GM20431 (cell line): ENCODE data around the gene NUDT22.

Experiments
- in situ Hi-C: fragments of 300-500 bp; cut with MseI, MboI; formaldehyde crosslinking; loops from one replicate; pipeline ENCODE4 v1.15.0; 2020; ENCODE audit warnings: low sequenced_read_pairs; ENCODE audit not compliant: unreplicated experiment

NUDT22 gene, protein sequence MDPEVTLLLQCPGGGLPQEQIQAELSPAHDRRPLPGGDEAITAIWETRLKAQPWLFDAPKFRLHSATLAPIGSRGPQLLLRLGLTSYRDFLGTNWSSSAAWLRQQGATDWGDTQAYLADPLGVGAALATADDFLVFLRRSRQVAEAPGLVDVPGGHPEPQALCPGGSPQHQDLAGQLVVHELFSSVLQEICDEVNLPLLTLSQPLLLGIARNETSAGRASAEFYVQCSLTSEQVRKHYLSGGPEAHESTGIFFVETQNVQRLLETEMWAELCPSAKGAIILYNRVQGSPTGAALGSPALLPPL

DNA sequence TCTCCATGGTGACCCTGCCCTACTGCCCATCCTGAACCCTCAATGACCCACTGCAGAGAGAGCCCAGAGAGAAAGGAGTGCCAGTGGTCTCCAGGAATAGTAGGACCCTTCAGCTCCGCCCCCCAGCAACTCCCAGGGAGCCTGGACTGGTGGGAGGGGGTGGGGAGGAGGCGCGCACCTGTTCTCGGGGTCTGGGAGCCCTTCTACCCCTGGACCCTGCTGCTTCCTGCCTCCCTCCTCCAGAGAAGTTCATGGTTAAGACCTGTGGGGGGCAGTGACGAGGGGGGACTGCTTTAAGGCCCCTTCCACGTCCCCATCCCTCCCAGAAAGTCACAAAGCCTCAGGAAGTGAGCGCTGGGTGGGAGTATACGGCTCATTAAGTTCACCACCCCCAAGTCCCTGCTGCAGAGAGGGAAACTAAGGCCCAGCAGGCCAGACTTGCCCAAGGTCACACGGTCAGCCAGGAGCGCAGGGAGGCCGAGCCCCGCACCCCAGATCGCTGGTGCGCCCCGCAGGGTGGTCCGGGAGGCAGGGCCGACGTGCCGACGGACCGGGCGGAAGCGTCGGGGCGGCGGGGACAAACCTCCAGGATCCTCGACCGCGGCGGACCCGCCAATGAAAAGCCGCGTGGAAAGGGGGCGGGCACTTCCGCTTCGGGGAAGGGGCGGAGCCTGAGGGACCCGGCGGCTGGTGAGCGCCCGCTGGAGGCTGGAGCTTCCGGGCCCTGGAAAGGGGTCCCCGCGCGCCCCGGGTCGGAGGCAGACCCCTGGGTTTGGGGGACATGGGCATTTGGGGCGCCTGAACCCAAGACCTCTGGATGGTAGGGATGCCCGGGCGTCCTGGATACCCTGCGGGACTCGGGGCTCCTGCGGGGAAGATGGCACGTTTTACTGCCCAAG, at the start of gene NUDT22, which contains the start of gene TRPT1:
Gene NUDT22, plus strand, starts transcription at position 667 of the 899 bp plus-strand sequence. CDS start 379 bp downstream, outside the sequence.
Gene TRPT1, minus strand, starts transcription at position 579 of the 899 bp plus-strand sequence. Its CDS starts 326 bp downstream, at position 253.
- in situ Hi-C loops = no loop called here

DNA sequence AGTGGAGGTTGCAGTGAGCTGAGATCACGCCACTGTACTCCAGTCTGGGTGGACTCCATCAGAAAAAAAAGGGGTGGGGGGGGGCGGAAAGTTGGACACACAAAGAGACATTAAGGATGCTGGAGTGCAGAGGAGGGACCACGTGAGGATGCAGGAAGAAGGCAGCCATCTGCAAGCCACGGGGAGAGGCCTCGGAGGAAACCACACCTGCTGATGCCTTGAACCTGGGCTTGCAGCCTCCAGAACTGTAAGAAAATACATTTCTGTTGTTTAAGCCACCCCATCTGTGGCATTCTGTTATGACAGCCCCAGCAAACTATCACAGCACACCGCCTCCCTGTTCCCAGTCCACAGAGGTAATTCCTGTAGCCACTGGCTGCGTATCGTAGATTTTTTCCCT, 49.3 kb upstream of the NUDT22 start:
- in situ Hi-C loops = no loop called here

DNA sequence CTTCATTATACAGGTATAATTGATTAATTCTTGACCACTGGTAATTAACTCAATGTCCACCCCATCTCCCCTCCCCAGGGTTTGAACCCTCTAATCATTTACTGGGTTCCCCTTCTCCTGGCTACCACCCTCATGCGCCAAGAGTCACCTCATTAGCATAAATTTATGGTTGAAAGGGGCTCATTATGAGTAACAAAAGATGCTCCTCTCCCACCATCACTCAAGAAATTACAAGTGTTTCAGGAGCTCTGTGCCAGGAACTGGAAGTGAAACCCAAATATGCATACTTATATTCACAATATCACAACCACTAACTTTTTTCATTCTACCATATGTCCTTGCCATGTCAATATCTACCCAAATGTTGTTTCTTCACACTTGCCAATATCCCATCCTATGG, 47.9 kb upstream of the NUDT22 start:
- in situ Hi-C loops = no loop called here

DNA sequence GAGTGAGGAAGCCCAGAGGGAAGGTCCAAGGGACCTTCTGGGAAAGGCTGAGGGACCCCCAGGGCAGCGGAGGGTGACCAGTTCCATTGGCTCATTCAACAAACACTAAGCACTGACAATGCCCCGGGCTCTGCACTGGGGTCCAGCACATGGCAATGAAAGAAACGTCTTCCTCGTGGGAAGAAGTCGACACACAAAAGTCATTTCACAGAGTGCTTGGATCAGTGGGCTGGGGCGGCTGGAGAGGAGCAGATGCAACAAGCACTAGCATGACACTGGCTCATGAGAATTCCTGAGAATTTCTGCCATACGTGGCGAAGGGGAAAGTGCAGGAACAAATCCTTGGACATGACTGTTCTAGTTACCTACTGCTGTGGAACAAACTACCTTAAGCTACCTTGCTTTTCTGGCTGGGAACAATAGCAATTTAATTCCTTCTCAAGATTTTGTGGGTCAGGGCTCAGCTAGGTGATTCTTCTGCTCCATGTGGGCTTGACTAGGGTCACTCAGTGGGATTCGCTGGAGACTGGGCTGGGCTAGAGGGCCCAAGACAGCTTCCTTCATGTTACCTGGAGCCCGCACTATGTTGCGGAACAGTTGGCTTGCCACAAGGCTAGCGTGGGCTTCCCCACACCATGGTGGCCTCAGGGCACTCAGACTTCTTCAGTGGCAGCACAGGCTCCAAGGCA, 47.0 kb upstream of the NUDT22 start:
- in situ Hi-C loops = no loop called here

DNA sequence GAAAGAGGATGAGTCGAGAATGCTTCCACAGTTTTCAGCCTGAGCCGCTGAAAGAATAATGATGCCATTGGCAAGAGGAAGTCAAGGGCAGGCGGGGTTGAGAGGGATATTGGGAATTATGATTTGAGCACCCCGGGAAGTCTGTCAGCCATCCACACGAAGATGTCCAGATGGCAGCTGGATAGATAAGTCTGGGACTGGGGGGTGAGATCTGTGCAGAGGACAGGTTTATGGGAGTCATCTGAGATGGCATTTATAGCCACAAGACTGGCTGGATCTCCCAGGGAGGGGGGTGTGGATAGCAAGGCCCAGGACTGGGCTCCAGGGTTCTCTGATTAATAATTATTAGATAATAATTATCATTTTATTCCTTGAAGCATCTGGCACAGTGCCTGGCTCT, 45.2 kb upstream of the NUDT22 start:
- in situ Hi-C loops = no loop called here

DNA sequence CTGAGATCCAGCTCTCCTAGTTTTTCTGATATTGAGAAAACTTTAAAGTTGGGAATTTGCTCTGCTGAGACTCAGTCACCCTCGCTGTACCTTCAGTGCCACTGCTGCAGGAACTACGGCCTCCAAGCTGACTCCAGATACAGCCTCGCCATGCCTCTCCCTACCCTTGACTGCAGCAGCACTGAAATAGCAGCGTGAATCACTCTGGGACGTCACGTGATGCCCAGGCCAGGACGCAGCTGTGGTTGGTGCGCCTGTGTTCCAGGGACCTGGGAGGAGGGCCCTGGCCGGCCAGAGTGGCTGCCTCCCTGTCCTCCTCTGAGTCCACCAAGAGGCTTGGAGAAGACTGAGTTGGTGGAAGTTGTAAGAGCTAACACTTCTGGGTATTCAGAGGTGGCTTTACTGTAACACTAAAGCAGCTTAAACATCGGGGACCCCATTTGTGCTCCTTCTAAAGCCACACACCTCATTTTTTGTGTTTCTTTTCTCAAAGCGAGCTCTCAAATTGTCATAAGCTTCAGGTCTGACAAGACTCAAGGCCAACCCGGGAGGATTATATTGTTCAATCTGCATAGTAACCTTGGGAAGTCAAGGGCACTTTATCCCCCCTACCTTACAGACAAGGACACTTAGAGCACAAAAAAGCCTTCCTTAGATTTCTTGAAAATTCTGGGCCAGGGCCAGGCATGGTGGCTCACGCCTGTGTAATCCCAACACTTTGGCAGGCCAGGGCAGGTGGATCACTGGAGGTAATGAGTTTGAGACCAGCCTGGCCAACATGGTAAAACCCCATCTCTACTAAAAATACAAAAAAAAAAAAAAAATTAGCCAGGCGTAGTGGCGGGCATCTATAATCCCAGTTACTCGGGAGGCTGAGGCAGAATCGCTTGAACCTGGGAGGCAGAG, 44.3 kb upstream of the NUDT22 start:
- in situ Hi-C loops = no loop called here

DNA sequence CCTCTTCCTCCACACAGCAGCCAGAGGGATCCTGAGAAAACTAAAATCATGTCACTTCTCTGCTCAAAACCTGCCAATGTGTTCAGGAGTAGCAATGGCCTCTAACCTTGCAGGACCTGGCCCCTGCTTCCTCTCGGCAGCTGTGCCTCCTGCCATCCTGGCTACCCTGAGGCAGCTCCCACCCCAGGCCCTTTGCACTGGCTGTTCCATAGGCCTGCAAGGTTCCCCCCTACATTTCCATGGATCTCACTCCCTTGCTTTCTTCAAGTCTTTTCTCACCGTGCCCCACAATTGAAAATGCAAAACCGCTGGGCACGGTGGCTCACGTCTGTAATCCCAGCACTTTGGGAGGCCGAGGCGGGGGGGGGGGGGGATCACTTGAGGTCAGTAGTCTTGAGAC, 42.2 kb upstream of the NUDT22 start:
- in situ Hi-C loops = no loop called here

DNA sequence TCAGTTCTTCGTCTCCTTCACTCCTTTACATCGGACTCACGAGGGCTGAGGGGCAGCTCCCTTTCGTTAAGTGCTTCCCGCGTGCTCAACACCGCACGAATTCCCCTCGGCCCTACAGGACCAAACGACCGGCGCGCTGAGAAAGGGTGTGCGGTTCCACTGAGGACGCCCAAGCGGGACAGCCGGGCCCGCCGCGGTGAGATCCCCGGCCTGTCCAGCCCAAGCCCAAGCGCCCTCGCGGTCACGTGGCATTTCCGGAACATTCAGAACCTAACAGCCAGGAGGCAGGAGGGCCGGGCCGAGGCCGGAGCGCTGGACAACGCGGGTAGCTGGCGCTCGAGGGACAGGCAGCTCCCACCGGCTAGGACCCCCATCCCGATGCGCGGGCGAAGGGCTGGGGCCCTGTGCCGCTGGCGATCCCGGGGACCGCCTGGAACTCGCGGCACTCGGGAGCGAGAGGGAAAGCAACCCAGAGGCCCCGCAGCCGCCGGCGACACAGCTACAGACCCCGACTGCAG, 40.8 kb upstream of the NUDT22 start:
- in situ Hi-C loops = no loop called here

DNA sequence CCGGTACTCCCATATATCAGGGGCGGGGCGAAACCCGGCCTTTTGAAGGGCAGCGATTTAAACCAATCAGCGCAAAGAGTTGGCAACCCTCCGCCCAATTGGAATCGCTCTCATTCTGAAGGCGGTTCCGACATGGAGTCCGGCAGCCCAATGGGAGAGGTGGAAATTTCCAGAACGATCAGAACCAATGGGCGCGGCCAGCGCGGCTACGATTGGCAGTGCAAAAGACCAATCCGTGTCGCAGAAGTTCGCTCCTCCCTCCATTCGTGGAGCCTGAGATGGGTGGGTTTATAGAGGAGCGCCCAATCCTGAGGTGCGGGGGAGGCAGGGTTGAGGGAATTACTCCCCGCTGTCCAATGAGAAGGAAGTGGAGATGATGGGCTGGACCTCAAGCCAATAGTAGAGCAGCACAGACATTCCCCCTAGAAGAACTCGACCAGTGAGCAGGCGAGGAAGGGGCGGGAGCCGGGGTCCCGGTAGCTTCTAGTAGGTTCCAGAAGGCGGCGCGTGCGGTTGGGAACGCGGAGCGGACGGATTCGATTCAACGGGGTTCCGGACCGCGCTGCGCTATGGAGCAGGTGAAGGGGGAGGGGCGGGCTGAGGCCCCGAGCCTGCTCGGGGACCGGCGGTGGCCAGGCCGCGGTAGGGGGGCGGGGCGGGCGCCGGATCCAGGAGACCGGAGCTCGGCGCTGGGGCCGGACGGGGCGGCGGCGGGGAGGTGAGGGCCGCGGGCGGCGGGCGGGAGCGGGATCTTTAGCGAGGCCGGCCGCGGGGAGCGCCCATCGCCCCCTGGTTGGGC, 40.2 kb upstream of the NUDT22 start, which contains the start of gene STIP1:
Gene STIP1, plus strand, starts transcription at position 479 of the 799 bp plus-strand sequence. Its CDS starts 91 bp downstream, at position 570.
- in situ Hi-C loops = no loop called here

DNA sequence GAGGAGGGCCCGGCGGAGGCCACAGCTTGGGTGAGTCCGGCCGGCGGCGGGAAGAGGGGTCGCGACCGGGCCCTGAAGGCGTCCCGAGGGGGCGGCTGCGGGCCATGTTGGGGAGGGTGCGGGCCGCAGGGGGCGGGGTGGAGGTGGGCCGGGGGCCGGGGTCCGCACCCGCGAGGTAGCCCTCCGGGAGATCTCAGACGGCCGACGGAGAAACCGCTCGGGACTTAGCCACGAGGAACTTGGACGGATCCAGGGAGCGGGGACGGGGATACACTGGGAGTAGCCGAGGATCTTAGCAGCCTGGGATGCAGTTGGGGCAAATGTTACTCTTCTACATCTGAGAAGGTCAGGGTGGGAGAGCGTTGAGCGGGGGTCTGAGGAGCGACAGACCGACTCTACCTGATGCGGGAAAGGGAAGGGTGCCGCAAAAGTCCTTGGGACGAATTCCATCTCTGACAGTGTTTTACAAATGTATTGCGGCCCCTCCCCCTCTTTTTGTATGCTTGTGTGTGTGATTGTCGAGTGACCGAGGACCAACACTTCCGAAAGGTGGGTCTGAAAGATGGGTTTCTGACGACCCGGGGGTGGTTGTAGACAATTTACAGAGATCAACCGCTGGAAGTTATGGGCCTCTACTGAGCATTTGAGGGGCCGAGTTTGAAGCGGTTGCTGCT, 39.4 kb upstream of the NUDT22 start:
- in situ Hi-C loops = no loop called here

DNA sequence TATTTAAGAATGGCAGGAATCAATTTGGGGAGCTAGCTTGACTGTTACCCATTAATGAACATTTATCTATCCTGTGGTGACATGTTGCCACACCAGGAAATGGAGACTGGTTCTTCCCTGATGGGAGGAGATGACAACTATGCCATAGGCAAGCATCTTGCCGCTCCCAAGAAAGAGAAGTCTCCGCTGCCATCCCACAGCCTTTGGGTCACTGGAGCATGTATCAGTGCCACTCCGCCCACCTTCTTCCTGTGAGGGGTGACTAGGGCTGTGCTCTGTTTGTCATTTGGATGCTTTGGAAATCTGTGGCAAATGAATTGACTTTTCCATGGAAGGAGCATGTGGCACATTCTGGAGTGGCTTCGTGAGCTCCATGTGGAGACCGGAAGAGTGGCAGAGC, 33.6 kb upstream of the NUDT22 start:
- in situ Hi-C loops = no loop called here

DNA sequence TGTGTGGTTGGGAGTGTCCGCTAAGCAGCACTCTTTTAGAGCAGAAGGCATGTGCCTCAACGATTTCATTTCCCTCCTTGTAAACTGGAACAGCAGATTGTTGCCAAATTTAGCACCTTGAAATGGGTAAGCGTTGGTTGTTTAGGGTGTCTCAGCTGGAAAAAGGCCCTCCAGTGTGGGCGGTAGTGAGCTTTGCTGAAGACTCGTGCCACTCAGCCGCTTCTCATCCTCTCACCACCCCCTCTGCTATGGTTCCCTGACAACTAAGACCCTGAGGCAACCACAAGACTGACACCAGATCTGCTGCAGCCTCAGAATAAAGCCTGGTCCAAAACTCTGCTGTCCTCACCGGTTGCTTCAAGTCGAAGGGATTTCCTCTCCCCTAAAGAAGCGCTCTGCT, 29.4 kb upstream of the NUDT22 start:
- in situ Hi-C loops = no loop called here

DNA sequence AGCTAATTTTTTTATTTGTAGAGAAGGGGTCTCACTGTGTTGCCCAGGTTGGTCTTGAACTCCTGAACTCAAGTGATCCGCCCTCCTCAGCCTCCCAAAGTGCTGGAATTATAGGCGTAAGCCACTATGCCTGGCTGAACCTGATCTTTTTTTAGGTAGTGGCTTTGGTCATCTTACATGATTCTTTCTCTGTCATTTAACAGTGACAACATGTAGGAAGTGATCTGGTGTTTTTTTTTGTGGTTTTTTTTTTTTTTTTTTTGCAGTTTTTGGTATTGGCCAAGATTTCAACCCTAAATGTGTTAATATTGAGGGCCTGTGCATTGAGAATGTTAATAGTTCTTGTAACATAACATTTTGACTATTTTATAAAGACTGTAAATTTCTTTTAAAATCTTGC, 27.6 kb upstream of the NUDT22 start:
- in situ Hi-C loops = no loop called here

DNA sequence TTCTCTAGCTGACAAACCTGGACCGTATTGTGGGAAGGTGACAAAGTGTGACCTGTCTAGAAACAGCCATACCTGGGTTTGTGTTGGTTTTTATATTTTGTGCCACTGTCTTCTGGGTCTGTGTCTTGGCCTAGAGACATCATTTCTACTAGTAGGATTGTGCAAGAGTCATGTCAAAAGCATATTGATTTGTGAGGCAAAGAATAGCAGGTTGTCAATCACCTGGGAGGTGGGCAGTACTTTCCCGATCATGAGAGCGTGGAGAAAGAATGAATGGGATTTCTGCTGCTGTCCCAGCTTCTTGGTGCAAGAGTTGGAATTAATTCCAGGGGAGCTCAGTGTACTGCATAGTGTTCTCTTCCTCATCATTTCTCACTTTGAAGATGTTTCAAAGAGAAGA, 24.5 kb upstream of the NUDT22 start:
- in situ Hi-C loops = no loop called here

DNA sequence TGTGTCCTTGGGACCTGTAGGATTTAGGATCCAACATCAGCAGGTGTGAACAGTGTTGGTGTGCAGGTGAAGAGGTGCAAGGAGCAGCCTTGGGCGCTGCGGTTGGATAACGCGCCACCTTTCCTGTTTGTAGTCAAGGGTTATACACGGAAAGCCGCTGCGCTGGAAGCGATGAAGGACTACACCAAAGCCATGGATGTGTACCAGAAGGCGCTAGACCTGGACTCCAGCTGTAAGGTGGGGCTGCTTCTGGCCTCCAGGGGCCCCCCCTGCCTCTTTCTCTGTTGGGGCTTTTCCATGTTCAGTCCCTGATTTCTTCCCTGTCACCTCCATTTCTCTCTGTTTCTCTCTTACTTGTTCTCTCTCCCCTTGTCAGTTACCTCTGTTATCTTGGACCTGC, 23.1 kb upstream of the NUDT22 start:
- in situ Hi-C loops = no loop called here

DNA sequence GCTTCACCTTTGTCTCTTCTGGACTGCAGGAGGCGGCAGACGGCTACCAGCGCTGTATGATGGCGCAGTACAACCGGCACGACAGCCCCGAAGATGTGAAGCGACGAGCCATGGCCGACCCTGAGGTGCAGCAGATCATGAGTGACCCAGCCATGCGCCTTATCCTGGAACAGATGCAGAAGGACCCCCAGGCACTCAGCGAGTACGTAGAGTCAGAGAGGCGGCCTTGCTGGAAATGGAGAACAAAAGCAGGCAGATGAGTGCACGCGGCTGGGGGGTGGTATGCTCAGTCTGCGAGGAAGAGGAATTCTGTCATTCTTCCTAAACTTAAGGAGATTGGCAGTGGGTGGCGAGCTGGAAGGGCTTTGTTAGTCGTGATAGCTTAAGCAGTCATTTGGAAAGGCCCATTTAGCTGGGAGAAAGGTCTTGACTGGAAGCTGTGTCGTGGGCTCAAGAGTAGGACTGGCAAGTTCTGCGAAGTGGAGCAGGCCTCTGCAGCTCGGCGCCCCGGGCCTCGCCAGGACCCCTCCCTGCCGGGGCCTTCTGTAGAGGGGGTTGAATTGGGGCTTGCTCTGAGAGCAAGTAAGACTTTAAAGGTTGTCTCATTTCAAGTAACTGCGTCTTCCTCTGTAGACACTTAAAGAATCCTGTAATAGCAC, 22.5 kb upstream of the NUDT22 start:
- in situ Hi-C loops = no loop called here

DNA sequence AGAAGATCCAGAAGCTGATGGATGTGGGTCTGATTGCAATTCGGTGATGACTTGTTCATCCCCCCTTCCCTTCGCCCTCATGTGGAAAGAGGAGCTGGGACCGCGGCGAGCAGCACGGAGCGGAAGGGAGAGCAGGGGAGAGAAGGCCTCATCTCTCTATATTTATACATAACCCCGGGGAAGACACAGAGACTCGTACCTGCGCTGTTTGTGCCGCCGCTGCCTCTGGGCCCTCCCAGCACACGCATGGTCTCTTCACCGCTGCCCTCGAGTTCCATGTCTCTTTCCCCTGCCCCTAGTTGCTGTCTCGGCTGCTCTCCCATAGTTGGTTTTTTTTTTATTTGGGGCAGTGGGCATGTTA, 22.0 kb upstream of the NUDT22 start:
- in situ Hi-C loops = no loop called here
